Esophagus (tissue), 2 donors: Measurements from ENCODE around the gene RBP4. TPM values are rescaled to one million over a fixed set of nuclear protein-coding genes. Genes with fewer than 3 reads are reported as not detected.

Experiments
- polyA plus RNA-seq, 2 donors: library from polyadenylated mRNA; stranded (reverse); fragments of 200-250 nt; gene quantifications; one replicate each; pipeline ENCODE4 v1.2.3, GENCODE V29; 2013
- donor health status: healthy with polysubstance abuse.
- donor health status: Bipolar disorder and iron deficiency.

The RBP4 gene
- polyA plus RNA-seq, 2 donors: 0.14 to 0.47 TPM

Other genes starting within 250 kb of the RBP4 start
- 10 to 100 TPM; 30.2 to 32.1 TPM for gene MYOF, start 118.9 kb downstream of the RBP4 start, polyA plus RNA-seq
- 10 to 100 TPM in 1 of 2 donors, 1 to 10 TPM in 1; 8.3 to 11.5 TPM for gene CEP55, start 104.6 kb downstream of the RBP4 start, polyA plus RNA-seq
- under 1 TPM; 0.08 to 0.15 TPM for gene FFAR4, start 34.6 kb downstream of the RBP4 start, polyA plus RNA-seq
- gene PDE6C, start 11.3 kb upstream of the RBP4 start, polyA plus RNA-seq: not detected
- gene FRA10AC1, start 101.4 kb upstream of the RBP4 start, polyA plus RNA-seq: 10 to 100 TPM in 1 of 2 donors, 1 to 10 TPM in 1; 4.9 to 12.9 TPM
- 1 to 10 TPM in 1 of 2 donors, under 1 TPM in 1; 0.88 to 1.0 TPM for gene LGI1, start 156.7 kb upstream of the RBP4 start, polyA plus RNA-seq